ENCODE measurements around the gene GVQW3. TPM values are rescaled to one million over a fixed set of nuclear protein-coding genes. Genes with fewer than 3 reads are reported as not detected.

GVQW3 gene
- under 0.01 and 0.18 TPM in 2 replicates for total RNA-seq

GRCh38 chr11:76380977-76381719 lies at the start of gene GVQW3, which contains the start of gene THAP12:
Gene GVQW3, plus strand, starts transcription at chr11:76381323. Its CDS starts 506 bp downstream, at chr11:76381829.
Gene THAP12, minus strand, starts transcription at chr11:76381132. Its CDS starts 296 bp downstream, at chr11:76380836.

DNA sequence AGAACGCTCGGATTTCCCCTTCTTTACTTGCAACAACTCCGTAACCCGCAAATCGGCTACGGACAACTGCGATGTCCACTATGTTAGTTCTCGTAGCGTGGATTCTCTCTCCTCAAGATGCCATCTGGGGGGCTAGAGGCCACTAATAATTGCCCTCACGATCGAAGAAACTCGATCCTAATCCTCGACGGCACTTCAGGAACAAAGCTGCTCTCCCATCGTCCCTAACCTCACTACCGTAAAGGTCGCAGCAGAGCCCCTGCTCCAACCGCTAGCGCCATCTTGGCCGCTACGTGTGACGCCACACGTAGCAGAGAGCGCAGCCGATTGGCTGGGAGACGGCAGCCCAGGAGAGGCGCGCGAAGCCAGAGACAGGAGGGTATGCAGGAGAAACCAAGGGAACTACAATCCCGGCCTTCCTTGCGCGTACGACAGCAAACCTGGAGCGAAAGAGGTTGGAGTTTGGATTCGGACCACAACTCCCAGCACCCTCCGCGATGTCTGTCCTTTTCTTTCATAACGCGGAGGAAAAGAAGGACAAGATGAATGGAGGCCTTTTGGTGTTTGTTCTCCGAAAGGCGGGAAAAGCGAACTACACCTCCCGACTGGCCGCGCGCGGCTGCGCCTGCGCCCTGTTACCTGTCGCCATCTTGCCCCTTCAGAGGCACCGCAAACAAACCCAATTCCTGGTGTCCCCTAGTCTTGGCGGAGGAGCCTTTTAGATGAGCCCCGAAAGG lies 63.4 kb downstream of the GVQW3 start, which contains the start of gene EMSY:
Gene EMSY (plus strand): TSS at position 635 of the 737 bp plus-strand sequence. CDS start 1,921 bp downstream, outside the sequence.

Other genes starting within 250 kb of the GVQW3 start
- gene WNT11, start 174.8 kb upstream of the GVQW3 start, total RNA-seq = 0.65 TPM in 1 of 2 replicates, not detected in the other
- 19.9 and 36.3 TPM in 2 replicates for gene THAP12, start 191 bp upstream of the GVQW3 start, total RNA-seq
- 9.2 and 15.7 TPM in 2 replicates for gene EMSY, start 63.7 kb downstream of the GVQW3 start, total RNA-seq

Measured in cardiac atrium fibroblast (primary cell).